ENCODE data around the gene ABCC6.

The ABCC6 gene

DNA sequence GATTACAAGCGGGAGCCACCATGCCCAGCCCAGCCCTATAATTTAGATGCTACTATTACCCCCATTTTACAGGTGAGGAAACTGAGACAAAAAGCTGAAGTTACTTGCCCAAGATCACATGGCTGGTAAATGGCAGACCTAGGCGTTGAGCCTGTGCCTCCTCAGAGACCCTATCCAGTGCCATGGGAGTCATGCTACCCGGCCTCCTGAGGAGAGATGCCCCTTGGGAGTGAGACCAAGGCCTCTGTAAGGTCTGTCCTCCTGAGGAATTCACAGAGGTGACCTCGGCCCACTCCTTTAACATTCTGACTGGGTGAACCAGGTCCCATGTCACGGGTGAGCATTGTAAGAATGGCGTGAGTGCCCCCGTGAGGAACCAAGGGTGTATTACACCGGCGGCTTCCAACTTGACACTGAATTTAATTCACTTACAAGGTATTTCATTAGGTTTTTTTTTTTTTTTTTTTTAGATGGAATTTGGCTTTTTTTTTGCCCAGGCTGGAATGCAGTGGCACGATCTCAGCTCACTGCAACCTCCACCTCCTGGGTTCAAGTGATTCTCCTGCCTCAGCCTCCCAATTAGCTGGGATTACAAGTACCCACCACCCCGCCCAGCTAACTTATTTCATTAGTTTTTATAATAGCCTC, 95.7 kb downstream of the ABCC6 start:
- H3K9me3 ChIP-seq (ENCODE audit: control insufficient read depth, low read length) = no peaks in the 10 kb centered on the region
- H3K4me1 ChIP-seq (ENCODE audit: control insufficient read depth, insufficient read depth, low read length) = no peaks in the 10 kb centered on the region
- H3K36me3 ChIP-seq (ENCODE audit: control insufficient read depth, insufficient read depth, low read length) = no peaks in the 10 kb centered on the region
- H3K27me3 ChIP-seq (ENCODE audit: control insufficient read depth, insufficient read depth, low read length) = no peaks in the 10 kb centered on the region
- H3K4me3 ChIP-seq (ENCODE audit: low read length) = no peak overlapping the region
- H3K9ac ChIP-seq (ENCODE audit: low read length) = no peak overlapping the region

DNA sequence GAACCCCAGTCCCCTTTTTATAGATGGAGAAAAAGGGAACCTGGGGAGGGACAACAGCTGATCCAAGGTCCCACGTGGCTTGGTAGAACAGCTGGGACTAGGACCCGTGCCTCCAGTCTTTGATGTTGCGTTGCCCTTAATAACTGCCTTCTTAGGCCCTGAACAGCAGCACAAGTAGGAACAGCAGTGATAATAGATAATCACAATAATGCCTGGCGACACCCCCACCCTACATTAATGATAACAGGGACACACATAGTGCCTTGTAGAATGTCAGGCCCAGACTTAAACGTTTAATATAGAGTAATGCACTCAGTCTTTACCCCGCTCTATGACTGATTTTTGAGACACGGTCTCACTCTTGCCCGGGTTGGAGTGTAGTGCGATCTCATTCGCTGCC, 96.4 kb downstream of the ABCC6 start:
- no peaks in the 10 kb centered on the region for H3K36me3 ChIP-seq (ENCODE audit: control insufficient read depth, insufficient read depth, low read length)
- H3K4me1 ChIP-seq (ENCODE audit: control insufficient read depth, insufficient read depth, low read length) = no peaks in the 10 kb centered on the region
- no peaks in the 10 kb centered on the region for H3K27me3 ChIP-seq (ENCODE audit: control insufficient read depth, insufficient read depth, low read length)
- H3K9me3 ChIP-seq (ENCODE audit: control insufficient read depth, low read length) = no peaks in the 10 kb centered on the region
- H3K4me3 ChIP-seq (ENCODE audit: low read length) = no peak overlapping the region
- no peak overlapping the region for H3K9ac ChIP-seq (ENCODE audit: low read length)

DNA sequence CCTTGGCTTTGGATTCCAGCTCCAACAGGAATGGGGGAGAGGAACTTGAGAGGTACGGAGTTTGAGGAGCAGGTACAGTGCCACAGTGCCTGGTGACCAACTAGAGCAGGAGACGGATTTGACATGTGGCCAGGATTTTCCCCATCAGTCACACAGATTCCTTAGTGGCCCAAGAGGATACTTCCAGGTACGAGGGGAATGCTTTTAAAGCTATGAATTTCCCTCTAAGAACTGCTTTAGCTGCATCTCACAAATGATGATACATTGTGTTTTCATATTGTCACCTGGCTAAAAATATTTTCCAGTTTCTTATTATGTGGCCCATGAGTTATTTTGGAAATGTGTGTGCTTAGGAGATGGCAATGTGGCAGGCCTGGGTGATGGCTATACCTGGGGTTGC, 98.3 kb downstream of the ABCC6 start:
- H3K4me3 ChIP-seq (ENCODE audit: low read length) = no peak overlapping the region
- H3K9ac ChIP-seq (ENCODE audit: low read length) = no peak overlapping the region
- no peaks in the 10 kb centered on the region for H3K4me1 ChIP-seq (ENCODE audit: control insufficient read depth, insufficient read depth, low read length)
- H3K36me3 ChIP-seq (ENCODE audit: control insufficient read depth, insufficient read depth, low read length) = peaks cover 4% of the 10 kb centered on the region
- H3K27me3 ChIP-seq (ENCODE audit: control insufficient read depth, insufficient read depth, low read length) = no peaks in the 10 kb centered on the region
- no peaks in the 10 kb centered on the region for H3K9me3 ChIP-seq (ENCODE audit: control insufficient read depth, low read length)

DNA sequence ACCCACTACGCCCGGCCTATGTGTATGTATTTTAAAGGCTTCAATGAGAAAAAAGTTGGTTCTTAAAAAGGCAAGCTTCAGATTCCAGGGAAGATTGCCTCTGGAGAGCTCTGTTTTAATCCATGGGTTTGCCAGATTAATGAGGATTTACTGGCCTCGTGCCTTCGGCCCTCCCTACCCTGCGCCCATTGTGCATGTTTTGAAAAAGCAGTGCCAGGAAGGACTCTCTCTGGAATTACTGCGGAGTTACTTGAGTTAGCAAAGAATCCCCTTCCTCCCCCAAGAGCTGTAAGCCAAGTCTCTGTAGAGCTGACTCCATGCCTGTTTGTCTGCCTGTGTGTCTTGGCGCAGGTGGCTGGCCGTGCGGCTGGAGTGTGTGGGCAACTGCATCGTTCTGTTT, 98.9 kb downstream of the ABCC6 start:
- Histone ChIP-seq H3K4me1 (ENCODE audit: control insufficient read depth, insufficient read depth, low read length) (no peaks in the 10 kb centered on the region), H3K4me3 (ENCODE audit: low read length) (no peak overlapping the region), H3K27me3 (ENCODE audit: control insufficient read depth, insufficient read depth, low read length) (no peaks in the 10 kb centered on the region), H3K9ac (ENCODE audit: low read length) (no peak overlapping the region), H3K36me3 (ENCODE audit: control insufficient read depth, insufficient read depth, low read length) (peaks cover 4% of the 10 kb centered on the region), H3K9me3 (ENCODE audit: control insufficient read depth, low read length) (no peaks in the 10 kb centered on the region)

DNA sequence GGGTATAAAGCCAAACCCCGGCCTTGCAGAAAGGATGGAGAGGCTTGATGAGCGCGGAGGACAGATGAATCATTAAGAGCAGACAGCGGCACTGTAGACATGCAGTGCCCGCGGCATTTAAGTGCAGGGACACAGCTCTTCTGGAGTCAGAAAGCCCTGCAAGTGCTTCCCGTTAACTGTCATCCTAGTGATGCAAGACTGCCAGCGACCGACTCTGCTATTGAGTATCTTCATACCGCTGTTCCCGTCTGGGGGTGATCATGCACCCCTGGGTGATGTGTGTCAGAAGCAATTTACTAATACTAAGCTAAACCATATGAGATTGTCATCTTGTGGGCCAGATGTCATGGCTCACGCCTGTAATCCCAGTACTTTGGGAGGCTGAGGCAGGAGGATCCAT, 101.0 kb downstream of the ABCC6 start:
- Histone ChIP-seq H3K36me3 (ENCODE audit: control insufficient read depth, insufficient read depth, low read length) (peaks cover 16% of the 10 kb centered on the region), H3K9me3 (ENCODE audit: control insufficient read depth, low read length) (no peaks in the 10 kb centered on the region), H3K4me1 (ENCODE audit: control insufficient read depth, insufficient read depth, low read length) (no peaks in the 10 kb centered on the region), H3K27me3 (ENCODE audit: control insufficient read depth, insufficient read depth, low read length) (no peaks in the 10 kb centered on the region), H3K4me3 (ENCODE audit: low read length) (no peak overlapping the region), H3K9ac (ENCODE audit: low read length) (no peak overlapping the region)

DNA sequence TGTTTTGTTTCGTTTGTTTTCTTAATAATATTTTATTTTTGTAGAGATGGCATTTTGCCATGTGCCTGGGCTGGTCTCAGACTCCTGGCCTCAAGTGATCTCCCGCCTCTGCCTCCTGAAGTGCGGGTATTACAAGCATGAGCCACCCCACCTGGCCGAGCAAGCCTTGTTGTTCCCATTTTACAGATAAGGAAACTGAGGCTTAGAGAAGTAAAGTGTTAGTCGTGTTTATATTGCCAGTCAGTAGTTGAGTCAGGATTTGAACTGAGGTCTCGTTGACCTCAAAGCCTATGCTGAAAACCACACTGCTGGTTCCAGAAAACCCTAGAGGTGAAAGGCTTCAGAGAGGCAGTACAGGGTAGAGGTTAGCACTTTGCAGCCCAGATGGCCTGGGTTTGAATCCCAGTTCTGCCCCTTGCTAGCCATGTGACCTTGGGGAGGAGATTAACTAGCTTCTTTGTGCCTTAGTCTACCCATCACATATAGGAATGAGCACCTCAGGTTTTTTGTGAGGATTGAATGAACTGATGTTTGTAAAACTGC, 102.0 kb downstream of the ABCC6 start:
- Histone ChIP-seq H3K27me3 (ENCODE audit: control insufficient read depth, insufficient read depth, low read length) (no peaks in the 10 kb centered on the region), H3K9me3 (ENCODE audit: control insufficient read depth, low read length) (no peaks in the 10 kb centered on the region), H3K4me3 (ENCODE audit: low read length) (no peak overlapping the region), H3K36me3 (ENCODE audit: control insufficient read depth, insufficient read depth, low read length) (peaks cover 25% of the 10 kb centered on the region), H3K4me1 (ENCODE audit: control insufficient read depth, insufficient read depth, low read length) (no peaks in the 10 kb centered on the region), H3K9ac (ENCODE audit: low read length) (no peak overlapping the region)

DNA sequence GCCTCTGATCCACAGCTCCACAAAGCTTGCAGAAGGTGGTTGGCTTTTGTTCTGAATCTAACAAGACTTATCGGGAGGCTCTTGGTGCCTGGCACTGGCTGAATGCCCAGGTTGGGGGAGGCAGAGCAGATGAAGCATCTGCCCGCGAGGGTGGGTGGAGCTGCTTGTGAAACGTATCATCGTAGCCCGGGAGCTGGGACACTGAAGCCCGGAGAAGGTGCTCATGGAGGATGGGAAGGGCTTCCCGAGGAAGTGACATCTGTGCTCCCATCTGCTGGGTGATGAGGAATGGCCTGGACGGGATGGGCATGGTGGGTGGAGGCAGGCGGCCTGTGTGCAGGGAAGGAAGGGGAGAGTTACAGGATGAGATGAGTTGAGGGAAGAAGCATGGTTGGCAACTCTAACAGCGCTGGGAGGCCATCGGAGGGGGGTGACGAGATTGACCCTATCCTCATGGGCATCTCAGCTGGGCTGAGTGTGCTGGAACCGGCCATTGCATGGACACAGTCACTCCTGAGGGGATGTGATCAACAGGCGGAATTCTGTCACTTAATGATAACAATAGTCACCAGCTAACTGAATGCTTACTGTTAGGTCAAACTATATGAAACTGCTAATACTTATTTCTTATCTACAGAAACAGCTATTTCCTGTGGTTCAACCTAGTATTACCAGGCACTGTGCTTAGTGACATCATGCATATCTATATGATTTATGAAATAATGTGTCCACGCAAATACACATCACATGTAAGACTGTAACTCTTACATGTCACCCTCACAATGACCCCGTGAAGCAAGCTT, 102.7 kb downstream of the ABCC6 start:
- no peak overlapping the region for H3K4me3 ChIP-seq (ENCODE audit: low read length)
- no peak overlapping the region for H3K9ac ChIP-seq (ENCODE audit: low read length)
- H3K36me3 ChIP-seq (ENCODE audit: control insufficient read depth, insufficient read depth, low read length) = peaks cover 25% of the 10 kb centered on the region
- no peaks in the 10 kb centered on the region for H3K27me3 ChIP-seq (ENCODE audit: control insufficient read depth, insufficient read depth, low read length)
- H3K9me3 ChIP-seq (ENCODE audit: control insufficient read depth, low read length) = no peaks in the 10 kb centered on the region
- no peaks in the 10 kb centered on the region for H3K4me1 ChIP-seq (ENCODE audit: control insufficient read depth, insufficient read depth, low read length)

DNA sequence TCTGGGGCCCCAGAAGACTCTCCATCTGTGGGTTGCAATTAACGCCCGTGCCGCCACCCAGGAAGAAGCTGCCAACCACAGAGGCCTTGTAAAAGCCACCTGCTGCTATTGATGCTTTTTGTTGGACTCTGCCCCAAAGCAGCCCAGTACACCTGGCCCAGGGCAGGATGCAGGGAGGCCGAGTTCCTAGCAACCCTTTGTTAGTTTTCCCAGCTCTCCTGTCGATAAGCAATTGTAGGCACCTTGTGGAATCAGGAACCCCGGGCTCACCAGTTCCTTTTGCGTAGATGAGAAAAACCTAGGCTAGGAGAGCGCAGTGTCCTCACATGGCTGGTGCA, 103.3 kb downstream of the ABCC6 start:
- H3K36me3 ChIP-seq (ENCODE audit: control insufficient read depth, insufficient read depth, low read length) = peaks cover 25% of the 10 kb centered on the region

DNA sequence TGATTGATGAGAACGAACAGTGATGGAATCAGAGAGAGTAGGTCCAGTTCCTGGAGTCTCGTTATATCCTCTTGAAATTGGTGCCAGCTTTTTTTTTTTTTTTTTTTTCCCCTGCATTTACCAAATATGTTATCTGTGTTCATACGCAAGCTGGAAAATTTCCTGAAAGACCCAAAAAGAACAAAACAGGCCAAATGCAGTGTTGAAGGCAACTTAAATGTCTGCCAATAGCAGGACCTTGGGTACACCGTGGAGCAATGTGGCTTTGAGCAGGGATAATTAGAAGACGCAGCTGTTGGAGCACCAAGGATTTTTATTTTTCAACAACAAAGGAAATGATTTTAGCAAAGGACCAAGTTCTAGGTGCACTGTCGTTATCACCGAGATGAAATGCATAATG, 105.0 kb downstream of the ABCC6 start:
- no peak overlapping the region for H3K4me3 ChIP-seq (ENCODE audit: low read length)
- H3K4me1 ChIP-seq (ENCODE audit: control insufficient read depth, insufficient read depth, low read length) = no peaks in the 10 kb centered on the region
- H3K9me3 ChIP-seq (ENCODE audit: control insufficient read depth, low read length) = no peaks in the 10 kb centered on the region
- peaks cover 25% of the 10 kb centered on the region for H3K36me3 ChIP-seq (ENCODE audit: control insufficient read depth, insufficient read depth, low read length)
- H3K9ac ChIP-seq (ENCODE audit: low read length) = no peak overlapping the region
- H3K27me3 ChIP-seq (ENCODE audit: control insufficient read depth, insufficient read depth, low read length) = no peaks in the 10 kb centered on the region

More for the DNA sequence above, 103.3 kb downstream of the ABCC6 start:
- no peak overlapping the region for H3K9ac ChIP-seq (ENCODE audit: low read length)
- H3K9me3 ChIP-seq (ENCODE audit: control insufficient read depth, low read length) = no peaks in the 10 kb centered on the region
- no peaks in the 10 kb centered on the region for H3K4me1 ChIP-seq (ENCODE audit: control insufficient read depth, insufficient read depth, low read length)
- no peak overlapping the region for H3K4me3 ChIP-seq (ENCODE audit: low read length)
- H3K27me3 ChIP-seq (ENCODE audit: control insufficient read depth, insufficient read depth, low read length) = no peaks in the 10 kb centered on the region

DNA sequence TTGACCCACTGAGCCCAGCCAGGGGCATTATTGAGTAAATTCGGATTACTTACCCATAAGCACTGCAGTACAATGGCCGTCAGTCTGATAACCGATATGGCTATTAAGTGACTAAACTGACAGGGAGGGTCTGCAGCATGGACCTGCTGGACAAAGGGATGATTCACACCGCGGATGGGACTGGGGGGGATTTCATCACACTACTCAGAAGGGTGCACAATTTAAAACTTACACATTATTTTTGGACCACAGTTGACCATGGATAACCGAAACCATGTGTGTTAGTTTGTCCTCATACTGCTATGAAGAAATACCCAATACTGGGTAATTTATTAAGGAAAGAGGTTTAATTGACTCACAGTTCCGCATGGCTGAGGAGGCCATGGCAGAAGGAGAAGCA, 106.5 kb downstream of the ABCC6 start:
- Histone ChIP-seq H3K4me1 (ENCODE audit: control insufficient read depth, insufficient read depth, low read length) (no peaks in the 10 kb centered on the region), H3K27me3 (ENCODE audit: control insufficient read depth, insufficient read depth, low read length) (no peaks in the 10 kb centered on the region), H3K9me3 (ENCODE audit: control insufficient read depth, low read length) (no peaks in the 10 kb centered on the region), H3K4me3 (ENCODE audit: low read length) (no peak overlapping the region), H3K9ac (ENCODE audit: low read length) (no peak overlapping the region), H3K36me3 (ENCODE audit: control insufficient read depth, insufficient read depth, low read length) (peaks cover 25% of the 10 kb centered on the region)

DNA sequence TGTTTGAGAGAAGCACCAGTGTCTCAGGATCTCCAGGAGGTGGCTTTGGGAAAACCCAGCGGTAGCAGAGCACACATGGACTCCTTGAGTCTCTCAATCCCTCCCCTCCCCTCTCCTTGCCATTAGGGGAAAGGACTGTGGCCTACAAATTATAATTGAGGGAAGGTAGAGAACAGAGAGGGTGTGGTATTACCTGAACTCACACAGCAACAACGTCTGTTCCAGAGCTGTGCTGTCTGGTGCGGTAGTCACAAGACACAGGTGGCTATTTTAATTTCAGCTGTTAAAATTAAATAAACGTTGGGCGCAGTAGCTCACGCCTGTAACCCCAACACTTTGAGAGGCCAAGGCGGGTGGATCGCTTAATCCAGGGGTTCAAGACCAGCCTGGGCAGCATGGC, 110.2 kb downstream of the ABCC6 start:
- no peaks in the 10 kb centered on the region for H3K4me1 ChIP-seq (ENCODE audit: control insufficient read depth, insufficient read depth, low read length)
- H3K9me3 ChIP-seq (ENCODE audit: control insufficient read depth, low read length) = no peaks in the 10 kb centered on the region
- H3K9ac ChIP-seq (ENCODE audit: low read length) = no peak overlapping the region
- no peaks in the 10 kb centered on the region for H3K27me3 ChIP-seq (ENCODE audit: control insufficient read depth, insufficient read depth, low read length)
- no peak overlapping the region for H3K4me3 ChIP-seq (ENCODE audit: low read length)
- peaks cover 18% of the 10 kb centered on the region for H3K36me3 ChIP-seq (ENCODE audit: control insufficient read depth, insufficient read depth, low read length)

DNA sequence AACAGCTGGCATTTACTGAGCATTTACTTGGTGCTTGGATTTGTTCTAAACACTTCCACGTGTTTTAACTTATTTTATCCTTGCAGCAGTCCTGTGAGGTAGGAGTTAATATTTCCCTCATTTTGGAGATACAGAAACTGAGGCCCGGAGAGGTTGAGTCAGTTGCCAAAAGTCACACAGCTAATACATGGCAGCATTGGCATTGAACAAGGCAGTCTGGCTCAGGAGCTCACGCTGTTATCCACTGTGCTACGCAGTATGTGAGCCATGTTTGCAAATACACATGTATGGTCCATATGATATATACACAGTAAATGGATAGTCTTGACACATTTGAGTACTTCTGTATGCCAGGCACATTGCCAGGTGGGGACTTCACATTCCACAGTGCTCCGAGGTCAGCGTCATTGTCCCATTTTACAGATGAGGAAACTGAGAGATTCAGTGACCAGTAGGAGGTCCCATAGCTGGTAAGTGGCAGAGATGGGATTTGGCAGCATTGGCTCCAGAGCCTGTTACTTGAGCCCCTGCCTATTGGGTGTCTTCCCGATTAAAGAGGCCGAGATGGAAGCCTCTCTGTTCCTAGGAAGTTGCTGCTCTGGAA, 110.7 kb downstream of the ABCC6 start:
- H3K36me3 ChIP-seq (ENCODE audit: control insufficient read depth, insufficient read depth, low read length) = peaks cover 15% of the 10 kb centered on the region
- H3K4me3 ChIP-seq (ENCODE audit: low read length) = no peak overlapping the region
- no peaks in the 10 kb centered on the region for H3K27me3 ChIP-seq (ENCODE audit: control insufficient read depth, insufficient read depth, low read length)
- H3K9me3 ChIP-seq (ENCODE audit: control insufficient read depth, low read length) = no peaks in the 10 kb centered on the region
- H3K4me1 ChIP-seq (ENCODE audit: control insufficient read depth, insufficient read depth, low read length) = no peaks in the 10 kb centered on the region
- H3K9ac ChIP-seq (ENCODE audit: low read length) = no peak overlapping the region
